ENCODE measurements around the gene ATP9B.

- TF ChIP-seq POLR2A (IDR thresholded peaks at IDR 0.05) (no peak), CTCF (IDR thresholded peaks at IDR 0.05) (no peak)
Measured at GRCh38 chr18:79374408-79375171, 305.4 kb downstream of the ATP9B start.

Measured in right lobe of liver (tissue), 4 donors.